T47D (cell line): ENCODE results near the gene SCO1.

Experiments used
- DNase-seq, 2 experiments: peaks; one replicate each; pipeline versions ENCODE4 v3.0.0 to v3.0.0-alpha.2; 2011 to 2012; ENCODE audit warnings: low read depth in 1 of 2, low spot score in 1 of 2
- JUND ChIP-seq: IDR thresholded peaks from 2 replicates; pipeline ENCODE4 v1.6.1; 2012; ENCODE audit warnings: low read depth
- in situ Hi-C: cut with HindIII; loops from 2 replicates; pipeline ENCODE4 v1.10.0; 2016; ENCODE audit warnings: low sequenced_read_pairs, low pct_unique_long_range_greater_than_20kb

The SCO1 gene

DNA sequence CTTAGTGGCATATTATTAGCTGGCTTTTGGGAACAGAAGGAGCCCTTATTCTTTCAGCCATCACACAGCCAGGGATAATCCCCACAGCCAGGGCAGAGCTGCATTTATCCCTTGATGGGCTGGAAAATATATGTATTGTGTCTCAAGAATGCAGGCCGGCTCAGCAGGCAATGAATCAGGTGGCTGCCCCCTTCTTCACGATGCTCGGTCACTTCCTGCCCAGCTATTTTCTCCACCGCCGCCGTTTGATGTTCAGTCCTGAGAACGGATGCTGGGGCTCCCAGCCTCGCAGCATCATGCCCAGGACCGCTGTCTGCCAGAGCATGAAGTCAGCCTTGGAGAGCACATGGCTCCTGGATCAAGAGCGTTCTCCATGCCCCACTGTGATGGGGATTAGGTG is 35.9 kb downstream of the SCO1 start:
- DNase-seq: no peak
- TF ChIP-seq JUND: no peak
- in situ Hi-C loops: no loop called here

DNA sequence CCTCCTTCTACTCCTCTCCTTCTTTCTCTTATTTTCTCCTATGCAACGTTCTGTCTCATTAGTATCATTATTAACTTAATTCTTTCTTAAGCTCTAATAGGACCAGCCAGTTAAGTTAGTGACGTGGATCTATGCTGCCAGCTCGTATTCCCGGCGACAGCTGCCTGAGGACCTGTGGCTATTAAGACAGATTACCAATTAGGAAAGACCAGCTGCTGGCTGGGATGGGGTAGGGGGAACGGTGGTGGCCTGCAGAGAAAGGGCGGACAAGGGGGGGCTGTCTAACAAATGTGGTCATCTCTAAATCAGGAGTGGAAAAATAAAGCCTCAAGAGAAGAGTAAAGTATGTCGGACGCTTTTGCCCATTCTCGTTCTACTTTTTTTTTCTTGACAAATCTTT is 39.5 kb downstream of the SCO1 start:
- in situ Hi-C loops: no loop called here
- DNase-seq: no peak
- no peak for TF ChIP-seq JUND

DNA sequence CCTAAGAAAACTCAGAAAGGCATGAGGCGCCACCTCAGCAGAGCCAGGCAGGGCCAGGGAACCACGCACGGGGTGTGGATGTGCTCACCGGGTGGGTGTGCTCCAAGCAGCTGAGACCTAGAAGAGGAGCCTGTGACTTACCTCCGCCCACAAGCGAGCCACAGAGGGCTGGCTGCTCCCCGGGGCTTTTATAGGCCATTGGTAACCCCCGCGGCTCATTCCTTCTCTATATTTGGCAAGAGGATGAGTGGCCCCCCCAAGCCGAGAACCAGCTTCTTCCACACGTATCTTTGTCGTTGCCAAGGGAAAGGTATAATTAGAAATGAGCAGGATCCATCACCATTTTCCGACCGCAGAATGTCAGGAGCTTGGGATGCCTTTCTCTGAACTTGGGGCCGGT is 40.2 kb downstream of the SCO1 start, which contains the start of gene MYH3:
Gene MYH3, minus strand, starts transcription at position 162 of the 400 bp plus-strand sequence. CDS start 2,245 bp downstream, outside the sequence.
- in situ Hi-C loops: no loop called here
- TF ChIP-seq JUND: no peak
- no peak for DNase-seq

DNA sequence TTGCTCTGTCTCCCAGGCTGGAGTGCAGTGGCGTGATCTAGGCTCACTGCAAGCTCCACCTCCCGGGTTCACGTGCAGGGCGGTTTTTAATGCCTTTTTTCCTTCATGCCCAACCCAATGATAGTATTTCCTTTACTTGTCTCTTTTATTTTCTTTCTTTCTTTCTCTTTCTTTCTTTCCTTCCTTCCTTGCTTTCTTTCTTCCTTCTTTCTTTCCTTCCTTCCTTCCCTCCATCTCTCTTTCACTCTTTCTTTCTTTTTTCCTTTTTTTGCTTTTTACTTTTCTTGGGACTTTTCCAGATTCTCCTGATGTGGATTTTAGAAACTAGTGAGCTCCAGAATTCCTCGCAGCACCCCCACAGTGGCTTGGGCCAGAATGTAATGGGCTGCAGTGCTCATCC is 43.3 kb downstream of the SCO1 start:
- TF ChIP-seq JUND: no peak
- in situ Hi-C loops: no loop called here
- no peak for DNase-seq

DNA sequence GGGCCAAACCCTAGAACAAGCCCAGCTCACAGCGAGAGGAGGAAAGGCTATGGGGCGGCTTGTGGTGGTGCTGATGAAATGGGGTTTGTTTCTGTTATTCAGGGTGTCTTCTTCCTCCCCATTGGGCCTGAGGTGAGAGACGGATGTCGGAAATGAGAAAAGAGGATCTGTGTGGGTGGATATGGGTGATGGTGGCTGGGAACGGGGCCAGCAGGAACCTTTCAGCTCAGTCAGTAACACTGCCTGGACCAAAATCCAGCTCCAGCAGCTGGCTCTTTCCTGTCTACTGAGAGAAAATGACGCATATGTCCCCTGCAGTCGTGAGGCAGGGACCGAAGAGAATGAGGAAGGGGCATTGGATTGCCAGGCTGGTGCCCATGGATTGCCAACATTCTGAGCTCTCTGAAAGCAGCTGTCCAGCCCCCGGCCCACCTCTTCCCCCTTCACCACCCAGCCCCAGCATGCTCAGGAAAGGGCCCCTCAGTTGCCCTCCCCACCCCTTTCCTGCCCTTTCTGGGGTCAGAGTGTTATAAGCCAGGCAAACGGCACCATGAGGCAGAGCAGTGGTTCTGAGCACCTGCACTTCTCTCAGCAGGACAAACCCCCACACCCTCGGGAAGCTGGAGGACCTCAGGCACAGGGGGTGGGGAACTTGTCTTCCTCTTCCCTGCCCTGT is 44.2 kb downstream of the SCO1 start:
- no peak for DNase-seq
- TF ChIP-seq JUND: no peak
- in situ Hi-C loops: no loop called here

DNA sequence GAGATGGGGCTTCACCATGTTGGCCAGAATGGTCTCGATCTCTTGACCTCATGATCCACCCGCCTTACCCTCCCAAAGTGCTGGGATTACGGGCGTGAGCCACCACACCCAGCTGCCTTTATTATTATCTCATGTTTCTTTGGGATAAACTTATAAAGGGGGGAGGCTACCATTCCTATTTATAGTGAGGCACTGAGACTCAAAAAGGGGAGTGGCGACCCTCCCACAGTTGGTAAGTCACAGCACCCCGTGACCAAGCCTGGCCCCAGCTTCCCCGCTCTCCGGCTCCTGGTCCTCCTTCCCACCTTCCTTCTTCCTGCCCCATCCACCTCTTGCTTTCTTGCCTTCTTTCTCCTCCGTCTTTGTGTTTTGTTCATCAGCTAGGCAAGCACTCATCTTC is 45.4 kb downstream of the SCO1 start:
- no peak for DNase-seq
- no peak for TF ChIP-seq JUND
- in situ Hi-C loops: no loop called here

DNA sequence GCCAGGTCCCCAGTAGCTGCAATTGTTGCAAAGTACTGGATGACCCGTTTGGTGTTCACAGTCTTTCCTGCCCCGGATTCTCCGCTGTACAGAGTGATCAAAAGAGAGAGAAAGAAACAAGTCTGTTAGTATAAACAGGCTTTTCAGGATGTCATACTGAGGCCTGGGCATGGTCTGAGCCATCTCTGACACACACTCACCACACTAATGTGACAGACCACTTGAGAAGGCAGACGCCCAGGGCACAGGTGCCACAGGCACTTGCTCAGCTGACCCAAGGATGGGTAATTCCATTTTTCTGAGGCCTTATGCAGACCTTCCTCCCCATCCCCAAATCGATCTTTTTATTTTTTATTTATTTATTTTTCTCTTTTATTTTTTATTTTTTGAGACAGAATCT is 47.7 kb downstream of the SCO1 start:
- TF ChIP-seq JUND: no peak
- in situ Hi-C loops: no loop called here
- DNase-seq: no peak

DNA sequence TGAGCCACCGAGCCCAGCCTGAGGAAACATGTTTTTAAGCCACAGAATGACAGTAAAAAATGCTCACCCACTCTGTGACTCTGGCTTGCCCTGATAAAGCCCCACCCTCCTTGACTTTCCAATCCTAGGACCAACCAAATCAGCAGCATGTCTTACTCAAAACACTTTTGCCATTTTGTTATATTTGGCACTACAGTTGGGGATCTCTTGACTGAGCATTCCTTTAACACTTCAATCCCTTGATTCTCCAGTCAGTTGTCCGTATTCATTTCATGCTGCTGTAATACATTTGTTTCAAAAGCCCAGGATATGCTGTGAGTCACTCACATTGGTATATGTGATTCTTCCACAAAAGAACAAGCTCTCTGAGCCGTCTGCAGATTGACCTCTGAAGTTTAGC is 48.4 kb downstream of the SCO1 start:
- no peak for DNase-seq
- no peak for TF ChIP-seq JUND
- in situ Hi-C loops: no loop called here

DNA sequence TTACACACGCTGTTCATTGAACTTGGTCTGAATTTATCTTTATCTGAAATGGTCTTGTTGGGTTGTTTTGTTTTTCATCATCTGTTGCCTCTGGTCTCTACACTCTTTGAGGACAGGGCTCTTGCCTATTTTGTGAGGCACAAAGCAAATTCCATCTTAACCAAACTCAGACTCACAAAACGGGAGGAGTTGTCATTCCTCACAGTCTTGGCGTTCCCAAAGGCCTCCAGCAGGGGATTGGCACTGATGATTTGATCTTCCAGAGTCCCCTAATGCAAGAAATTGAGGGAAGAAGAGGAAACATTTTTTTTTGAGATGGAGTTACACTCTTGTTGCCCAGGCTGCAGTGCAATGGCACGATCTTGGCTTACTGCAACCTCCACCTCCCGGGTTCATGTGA is 49.0 kb downstream of the SCO1 start:
- TF ChIP-seq JUND: no peak
- in situ Hi-C loops: no loop called here
- no peak for DNase-seq

DNA sequence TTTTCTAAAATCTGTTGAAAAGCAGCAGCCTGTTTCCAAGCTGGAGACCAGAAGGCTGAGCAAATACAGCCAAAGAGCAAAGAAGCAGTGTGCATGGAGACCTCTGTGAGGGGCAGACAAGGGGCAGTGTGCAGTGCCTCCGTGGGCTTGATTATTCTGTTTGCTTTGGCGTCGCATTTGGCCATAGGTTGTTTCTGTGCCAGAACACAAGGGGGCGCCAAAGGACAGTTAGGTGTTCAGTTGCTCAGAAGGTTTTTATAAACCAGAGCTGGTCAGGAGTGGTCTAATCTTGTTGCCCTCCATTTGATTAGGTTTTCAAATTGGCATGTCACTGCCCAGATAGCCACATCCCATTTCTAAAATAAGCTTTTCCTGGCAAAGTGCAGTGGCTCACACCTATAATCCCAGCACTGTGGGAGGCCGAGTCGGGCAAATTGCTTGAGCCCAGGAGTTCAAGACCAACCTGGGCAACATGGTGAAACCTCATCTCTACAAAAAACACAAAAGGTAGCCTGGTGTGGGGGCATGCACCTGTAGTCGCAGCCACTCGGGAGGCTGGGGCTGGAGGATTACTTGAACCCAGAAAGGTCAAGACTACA is 50.8 kb downstream of the SCO1 start:
- in situ Hi-C loops: no loop called here
- peak; percentile 8 to 68 for DNase-seq

DNA sequence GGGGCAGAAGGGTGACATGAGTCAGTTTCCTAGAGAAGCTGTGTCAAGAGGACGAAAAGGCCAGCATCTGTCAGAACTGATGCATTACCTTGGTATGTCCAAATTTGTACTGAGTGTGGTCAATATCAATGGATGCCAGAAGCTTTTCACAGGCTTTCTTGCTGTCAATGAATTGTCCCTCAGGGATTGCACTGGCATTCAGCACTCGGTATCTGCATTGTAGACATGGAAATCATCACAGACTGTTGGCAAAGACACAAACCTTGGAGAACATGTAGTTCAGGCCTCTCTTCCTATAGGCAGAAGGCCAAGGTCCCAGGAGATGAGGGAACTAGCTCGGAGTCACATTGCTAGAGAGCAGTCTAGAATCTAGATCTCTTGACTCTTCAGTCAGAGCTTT is 56.9 kb downstream of the SCO1 start:
- in situ Hi-C loops: no loop called here
- no peak for DNase-seq

More for the DNA sequence above, 50.8 kb downstream of the SCO1 start:
- TF ChIP-seq JUND: no peak

DNA sequence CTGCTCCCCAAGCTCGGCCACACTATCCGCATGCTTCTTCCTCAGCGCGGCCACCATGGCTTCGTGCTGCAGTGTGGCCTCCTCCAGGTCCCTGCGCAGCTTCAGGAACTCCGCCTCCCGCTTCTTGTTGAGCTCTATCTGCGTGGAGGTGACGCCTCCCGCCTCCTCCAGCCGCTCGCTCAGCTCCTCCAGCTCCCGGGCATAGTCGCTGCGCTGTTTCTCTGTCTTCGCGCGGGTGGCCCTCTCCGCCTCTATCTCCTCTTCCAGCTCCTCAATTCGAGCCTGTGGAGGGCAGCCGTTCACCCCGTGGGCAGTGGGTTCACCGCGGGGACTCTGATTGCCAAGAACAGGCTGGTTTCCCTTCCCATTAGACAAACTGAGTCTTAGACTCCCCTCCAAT is 59.2 kb downstream of the SCO1 start:
- DNase-seq: no peak
- in situ Hi-C loops: no loop called here
- no peak for TF ChIP-seq JUND

More for the DNA sequence above, 56.9 kb downstream of the SCO1 start:
- TF ChIP-seq JUND: no peak

DNA sequence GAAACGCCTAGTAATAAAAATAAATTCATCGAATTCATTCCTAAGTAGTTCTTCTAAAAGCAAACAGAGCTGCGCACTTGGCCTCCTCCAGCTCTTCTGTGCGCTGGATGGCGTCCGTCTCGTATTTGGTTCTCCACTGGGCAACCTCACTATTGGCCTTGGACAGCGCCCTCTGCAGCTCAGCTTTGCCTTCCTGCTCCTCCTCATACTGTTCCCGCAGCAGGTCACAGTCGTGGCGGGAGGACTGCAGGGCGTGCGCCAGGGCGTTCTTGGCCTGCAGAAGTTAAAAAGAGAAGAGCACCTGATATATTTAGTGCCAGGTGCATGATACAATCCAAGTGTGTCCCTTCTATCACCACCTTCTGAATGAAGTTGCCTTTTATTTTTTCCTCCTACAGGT is 62.0 kb downstream of the SCO1 start:
- in situ Hi-C loops: no loop called here
- no peak for TF ChIP-seq JUND
- no peak for DNase-seq
